HG03558 (cell line): ENCODE measurements around the gene PTPRD.
"Not testable (repeated sequence)": the region's sequence is repeated elsewhere in the genome, so short reads cannot be mapped to it uniquely, and the experiment has no call there.

ENCODE experiments used
- ATAC-seq: cut with Tn5 transposase; IDR thresholded peaks from one replicate; pipeline ENCODE4 v1.9.1; 2021; ENCODE audit warnings: moderate number of reproducible peaks; ENCODE audit not compliant: unreplicated experiment; ENCODE audit errors: extremely low read depth

The PTPRD gene

GRCh38 chr9:9478741-9479140 lies 1134.1 kb downstream of the PTPRD start:
- no peak for ATAC-seq

GRCh38 chr9:9469271-9469670 lies 1143.5 kb downstream of the PTPRD start:
- no peak for ATAC-seq

GRCh38 chr9:9441874-9442273 lies 1170.9 kb downstream of the PTPRD start:
- not testable (repeated sequence) for ATAC-seq

GRCh38 chr9:9437641-9438040 lies 1175.2 kb downstream of the PTPRD start:
- ATAC-seq = no peak

GRCh38 chr9:9426454-9426853 lies 1186.3 kb downstream of the PTPRD start:
- ATAC-seq = not testable (repeated sequence)

- ATAC-seq = no peak
Observed at GRCh38 chr9:9412241-9412640, 1200.6 kb downstream of the PTPRD start.

GRCh38 chr9:9410736-9411135 lies 1202.1 kb downstream of the PTPRD start:
- no peak for ATAC-seq

GRCh38 chr9:9399982-9400381 lies 1212.8 kb downstream of the PTPRD start:
- ATAC-seq = no peak

- ATAC-seq = no peak
Observed at GRCh38 chr9:9396518-9396917, 1216.3 kb downstream of the PTPRD start.

GRCh38 chr9:9395539-9395938 lies 1217.3 kb downstream of the PTPRD start:
- ATAC-seq = no peak

GRCh38 chr9:9392755-9393154 lies 1220.0 kb downstream of the PTPRD start:
- ATAC-seq = no peak

GRCh38 chr9:9389904-9390303 lies 1222.9 kb downstream of the PTPRD start:
- ATAC-seq = no peak

GRCh38 chr9:9387511-9388115 lies 1225.2 kb downstream of the PTPRD start:
- ATAC-seq = no peak

GRCh38 chr9:9362332-9362731 lies 1250.5 kb downstream of the PTPRD start:
- no peak for ATAC-seq

- ATAC-seq = no peak
Observed at GRCh38 chr9:9352877-9353481, 1259.8 kb downstream of the PTPRD start.

- ATAC-seq = no peak
Observed at GRCh38 chr9:9341203-9341602, 1271.6 kb downstream of the PTPRD start.

GRCh38 chr9:9337129-9337528 lies 1275.7 kb downstream of the PTPRD start:
- no peak for ATAC-seq

- no peak for ATAC-seq
Observed at GRCh38 chr9:9326749-9327148, 1286.1 kb downstream of the PTPRD start.

- ATAC-seq = no peak
Observed at GRCh38 chr9:9319007-9319406, 1293.8 kb downstream of the PTPRD start.

GRCh38 chr9:9310743-9311142 lies 1302.1 kb downstream of the PTPRD start:
- not testable (repeated sequence) for ATAC-seq

- ATAC-seq = no peak
Observed at GRCh38 chr9:9305600-9305999, 1307.2 kb downstream of the PTPRD start.

GRCh38 chr9:9299134-9299533 lies 1313.7 kb downstream of the PTPRD start:
- ATAC-seq = no peak
